Spleen (tissue), 7 donors: ENCODE data around the gene DSCAML1.

Experiments used
- POLR2A ChIP-seq, 3 donors: fragments of 450-650 bp; IDR thresholded peaks; one replicate each; pipeline ENCODE4 v1.5.1; 2017; ENCODE audit warnings: antibody characterized with exemption in 3 of 3, mild to moderate bottlenecking in 1 of 3
- TF ChIP-seq, protein P1 (sequence below), 11 experiments: fragments of 200-600 bp in 7 of 11; fragments of 450-650 bp in 4 of 11; sonication (generic) in 4 of 11; IDR thresholded peaks in 8 of 11; conservative IDR thresholded peaks in 3 of 11; 1 replicate in 7 of 11; 2 replicates in 4 of 11; pipeline versions ENCODE4 v1.4.0 to v1.8.0; 2016 to 2021; ENCODE audit warnings: antibody characterized with exemption in 11 of 11, inconsistent platforms in 4 of 11, mild to moderate bottlenecking in 1 of 11
- donor health status: DM: no; HTN: no; CAD: no; lungs with moderate emphysema.
- donor health status: DM: no; HTN: no; CAD: no.
- donor health status: DM: no; HTN: no; CAD: no.

GRCh38 chr11:117772360-117772759 is 24.7 kb downstream of the DSCAML1 start:
- TF ChIP-seq, protein P1, sequence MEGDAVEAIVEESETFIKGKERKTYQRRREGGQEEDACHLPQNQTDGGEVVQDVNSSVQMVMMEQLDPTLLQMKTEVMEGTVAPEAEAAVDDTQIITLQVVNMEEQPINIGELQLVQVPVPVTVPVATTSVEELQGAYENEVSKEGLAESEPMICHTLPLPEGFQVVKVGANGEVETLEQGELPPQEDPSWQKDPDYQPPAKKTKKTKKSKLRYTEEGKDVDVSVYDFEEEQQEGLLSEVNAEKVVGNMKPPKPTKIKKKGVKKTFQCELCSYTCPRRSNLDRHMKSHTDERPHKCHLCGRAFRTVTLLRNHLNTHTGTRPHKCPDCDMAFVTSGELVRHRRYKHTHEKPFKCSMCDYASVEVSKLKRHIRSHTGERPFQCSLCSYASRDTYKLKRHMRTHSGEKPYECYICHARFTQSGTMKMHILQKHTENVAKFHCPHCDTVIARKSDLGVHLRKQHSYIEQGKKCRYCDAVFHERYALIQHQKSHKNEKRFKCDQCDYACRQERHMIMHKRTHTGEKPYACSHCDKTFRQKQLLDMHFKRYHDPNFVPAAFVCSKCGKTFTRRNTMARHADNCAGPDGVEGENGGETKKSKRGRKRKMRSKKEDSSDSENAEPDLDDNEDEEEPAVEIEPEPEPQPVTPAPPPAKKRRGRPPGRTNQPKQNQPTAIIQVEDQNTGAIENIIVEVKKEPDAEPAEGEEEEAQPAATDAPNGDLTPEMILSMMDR (IDR thresholded peaks at IDR 0.05 in 8 of 11, conservative IDR thresholded peaks at IDR 0.05 in 3 of 11): no peak
- no peak for TF ChIP-seq POLR2A (IDR thresholded peaks at IDR 0.05)
